Right ventricle myocardium superior (tissue), 1 donor: ENCODE data around the gene KAT2B. TPM values are rescaled to one million over a fixed set of nuclear protein-coding genes. Genes with fewer than 3 reads are reported as not detected.
A peak's percentile ranks its signal among the peaks of the same experiment; 100 is the strongest.
"Not testable (repeated sequence)": the region's sequence is repeated elsewhere in the genome, so short reads cannot be mapped to it uniquely, and the experiment has no call there.

Experiments used
- ATAC-seq: fragments of 200-7000 bp; cut with Tn5 transposase; one replicate; pipeline ENCODE4 v1.9.1; 2020; ENCODE audit warnings: mild to moderate bottlenecking; ENCODE audit not compliant: poor library complexity
- DNase-seq: peaks from one replicate; pipeline ENCODE4 v3.0.0-alpha.2; 2020
- intact Hi-C: fragments of 100-400 bp; cut with DNase I; formaldehyde crosslinking; loops from one replicate; pipeline ENCODE4 v1.11.2; 2022
- long read RNA-seq: library from polyadenylated mRNA; unstranded; transcript quantifications from one replicate; pipeline ENCODE4 v2.0.0, GENCODE V29; 2021
- total RNA-seq: library from RNA; stranded (reverse); fragmentation: NEBNext Ultra II Directional; extraction: Animal tissue kit (Norgen Biotek cat#: 25700); gene quantifications from one replicate; pipeline ENCODE4 v1.2.1, GENCODE V29; 2021
- donor health status: DM: no; HTN: yes; CAD: no; lungs with severe emphysema.

KAT2B gene
- total RNA-seq = 117 TPM
- long read RNA-seq, full-length matches to known transcripts = 38 of 74 reads
- long read RNA-seq, partial matches to known transcripts = 24 of 74 reads
- long read RNA-seq, other reads (novel, unspliced or antisense) = 12 of 74 reads

GRCh38 chr3:20039765-20040547 is at the start of gene KAT2B:
Gene KAT2B (plus strand): TSS chr3:20040446. CDS start chr3:20040478, 32 bp downstream.
- DNase-seq (peak; percentile 86), ATAC-seq (peak; percentile 76)
- intact Hi-C loops = loop anchor here (5.0 to 10.0 kb wide), 2 partner anchors 93 to 145 kb away; partner anchors contain the start of genes RAB5A and SGO1

- DNase-seq = no peak
- no peak for ATAC-seq
- intact Hi-C loops = no loop called here
Observed at GRCh38 chr3:19994796-19995195, 45.5 kb upstream of the KAT2B start.

- ATAC-seq (no peak), DNase-seq (no peak)
- intact Hi-C loops = no loop called here
Observed at GRCh38 chr3:19997502-19997901, 42.7 kb upstream of the KAT2B start.

- intact Hi-C loops = no loop called here
- ATAC-seq (no peak), DNase-seq (no peak)
Observed at GRCh38 chr3:20001932-20002331, 38.3 kb upstream of the KAT2B start.

- no peak for DNase-seq
- ATAC-seq = no peak
- intact Hi-C loops = no loop called here
Observed at GRCh38 chr3:20007960-20008359, 32.3 kb upstream of the KAT2B start.

GRCh38 chr3:20008646-20009045 is 31.6 kb upstream of the KAT2B start:
- intact Hi-C loops = no loop called here
- DNase-seq (no peak), ATAC-seq (no peak)

DNA sequence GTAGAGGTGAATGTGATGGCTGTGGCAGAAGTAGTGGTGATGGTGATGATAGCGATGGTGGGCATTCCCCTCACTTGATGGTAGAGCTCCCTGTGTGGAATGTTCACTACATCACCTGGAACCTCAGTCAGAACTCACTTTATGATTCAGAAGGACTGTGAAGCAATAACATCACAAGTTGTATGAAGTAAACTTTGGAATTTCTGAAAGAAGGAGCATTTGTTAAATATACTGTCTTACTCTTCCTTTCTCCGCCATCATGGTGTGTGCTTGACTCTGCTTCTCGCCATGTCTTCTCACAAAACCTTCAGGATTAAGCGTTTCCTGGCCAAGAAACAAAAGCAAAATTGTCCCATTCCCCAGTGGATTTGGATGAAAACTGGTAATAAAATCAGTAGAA is 28.1 kb upstream of the KAT2B start, which contains the start of gene PP2D1:
Gene PP2D1 (minus strand): TSS at position 101 of the 400 bp plus-strand sequence. CDS start 192 bp downstream, outside the sequence.
- ATAC-seq = no peak
- DNase-seq = no peak
- intact Hi-C loops = no loop called here

- DNase-seq (no peak), ATAC-seq (no peak)
- intact Hi-C loops = no loop called here
Observed at GRCh38 chr3:20013396-20013795, 26.9 kb upstream of the KAT2B start.

DNA sequence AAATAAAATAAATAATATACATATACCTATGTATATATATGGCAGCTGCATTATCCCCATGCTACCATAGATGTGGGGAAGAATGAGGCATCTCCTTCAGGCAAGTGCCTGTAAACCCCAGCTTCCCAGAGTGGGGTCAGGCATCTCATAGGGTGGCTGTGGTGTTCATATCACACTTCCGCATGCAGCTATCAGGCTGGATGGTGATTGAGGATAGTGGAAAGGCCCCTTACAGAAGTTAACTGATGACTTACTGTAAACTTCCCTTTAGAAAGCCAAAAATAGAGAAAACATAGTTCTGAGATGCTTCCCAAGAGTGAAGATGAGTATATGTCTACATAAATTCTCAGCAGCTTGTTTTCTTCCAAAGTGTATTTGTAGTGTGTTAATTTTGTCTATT is 24.7 kb upstream of the KAT2B start:
- intact Hi-C loops = no loop called here
- DNase-seq = no peak
- no peak for ATAC-seq

DNA sequence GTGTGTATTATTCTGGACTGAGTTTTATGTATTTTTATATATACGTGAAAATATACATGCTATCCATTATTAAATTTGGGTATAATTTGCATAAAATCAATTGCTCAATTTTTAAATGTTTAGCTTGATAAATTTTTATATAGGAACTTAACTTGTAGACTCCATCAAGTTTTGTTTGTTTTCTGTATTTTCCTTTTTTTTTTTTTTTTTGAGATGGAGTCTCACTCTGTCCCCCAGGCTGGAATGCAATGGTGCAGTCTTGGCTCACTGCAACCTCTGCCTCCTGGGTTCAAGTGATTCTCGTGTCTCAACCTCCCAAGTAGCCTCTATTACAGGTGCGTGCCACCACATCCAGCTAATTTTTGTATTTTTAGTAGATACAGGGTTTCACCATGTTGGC is 24.2 kb upstream of the KAT2B start:
- ATAC-seq, intact Hi-C loops, DNase-seq: not testable (repeated sequence)

DNA sequence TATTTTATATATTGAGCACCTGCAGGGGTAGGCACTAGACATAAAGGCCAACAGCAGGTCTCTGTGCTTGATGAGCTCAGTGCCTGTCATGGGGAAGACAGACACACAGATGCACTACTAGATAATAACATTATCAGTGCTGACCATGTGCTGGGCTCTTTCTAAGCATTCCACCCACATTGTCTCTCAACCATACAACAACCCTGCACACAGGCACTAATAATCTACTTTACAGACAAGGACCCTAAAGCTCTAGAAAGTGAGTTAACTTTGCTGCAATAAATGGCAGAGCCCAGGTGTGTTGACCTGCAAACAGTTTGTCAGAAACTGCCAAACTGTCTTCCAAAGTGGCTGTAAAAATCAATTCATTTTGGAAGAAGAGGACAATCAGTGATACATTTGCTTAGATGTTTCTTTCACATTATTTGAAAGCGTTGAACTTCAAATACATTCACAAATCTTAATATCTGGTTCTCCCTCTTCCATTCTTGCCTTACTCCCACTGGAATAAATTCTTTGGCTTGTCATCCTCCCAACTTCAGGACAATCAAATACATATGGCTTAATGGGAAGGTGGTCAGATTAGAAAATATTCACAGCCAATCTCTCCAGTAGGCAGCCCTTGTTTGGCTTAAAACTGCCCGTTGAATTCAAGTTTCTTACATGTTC is 17.2 kb upstream of the KAT2B start:
- ATAC-seq (no peak), DNase-seq (no peak)
- intact Hi-C loops = no loop called here

- peak; percentile 56 for DNase-seq
Observed at GRCh38 chr3:20023623-20024405, 16.4 kb upstream of the KAT2B start.

GRCh38 chr3:20027136-20027535 is 13.1 kb upstream of the KAT2B start:
- ATAC-seq = no peak
- intact Hi-C loops = no loop called here
- no peak for DNase-seq

More at GRCh38 chr3:20023623-20024405, 16.4 kb upstream of the KAT2B start:
- ATAC-seq = peak; percentile 89
- intact Hi-C loops = no loop called here

DNA sequence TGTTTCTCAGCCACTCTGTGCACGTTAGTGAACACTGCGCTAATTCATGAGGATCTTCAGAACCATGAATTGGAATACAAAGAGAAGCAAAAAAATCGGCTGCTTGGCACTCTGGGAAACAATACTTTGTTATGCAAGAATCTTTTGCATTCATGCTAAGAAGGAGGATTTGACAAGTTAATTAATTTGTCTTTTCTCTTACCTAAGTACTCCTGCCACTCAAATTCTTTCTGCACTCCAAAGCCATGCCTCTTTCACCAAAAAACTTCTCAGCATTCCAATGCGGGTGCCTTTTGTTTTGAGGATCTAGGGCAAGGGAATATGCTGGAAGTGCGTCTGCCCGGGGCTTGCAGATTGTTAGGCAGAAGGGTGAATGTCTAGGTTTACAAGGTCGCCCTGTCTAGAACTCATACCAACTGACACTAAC is 11.3 kb upstream of the KAT2B start:
- DNase-seq (no peak), ATAC-seq (no peak)
- intact Hi-C loops = no loop called here

- DNase-seq, ATAC-seq, intact Hi-C loops: not testable (repeated sequence)
Observed at GRCh38 chr3:20031939-20032338, 8.3 kb upstream of the KAT2B start.

DNA sequence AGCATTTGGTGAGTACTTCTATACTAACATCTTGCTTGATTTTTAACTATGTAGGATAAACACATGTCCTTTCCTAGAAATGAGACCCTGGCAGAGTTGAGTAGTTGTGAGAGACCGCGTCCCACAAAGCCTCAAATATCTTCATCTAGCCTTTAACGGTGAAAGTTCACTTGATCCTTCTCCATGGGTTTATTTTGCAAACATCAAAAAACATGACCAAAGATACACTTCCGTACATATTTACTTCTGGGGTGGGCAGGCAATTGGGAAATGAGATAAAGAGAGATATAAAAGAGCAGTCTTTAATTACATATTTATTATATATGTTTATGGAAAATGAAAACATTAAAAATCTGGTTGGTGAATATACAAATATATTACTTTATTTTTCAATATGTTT is 5.2 kb upstream of the KAT2B start:
- intact Hi-C loops = no loop called here
- ATAC-seq (no peak), DNase-seq (no peak)

- ATAC-seq (no peak), DNase-seq (no peak)
- intact Hi-C loops = no loop called here
Observed at GRCh38 chr3:20037255-20037996, 2.8 kb upstream of the KAT2B start.

DNA sequence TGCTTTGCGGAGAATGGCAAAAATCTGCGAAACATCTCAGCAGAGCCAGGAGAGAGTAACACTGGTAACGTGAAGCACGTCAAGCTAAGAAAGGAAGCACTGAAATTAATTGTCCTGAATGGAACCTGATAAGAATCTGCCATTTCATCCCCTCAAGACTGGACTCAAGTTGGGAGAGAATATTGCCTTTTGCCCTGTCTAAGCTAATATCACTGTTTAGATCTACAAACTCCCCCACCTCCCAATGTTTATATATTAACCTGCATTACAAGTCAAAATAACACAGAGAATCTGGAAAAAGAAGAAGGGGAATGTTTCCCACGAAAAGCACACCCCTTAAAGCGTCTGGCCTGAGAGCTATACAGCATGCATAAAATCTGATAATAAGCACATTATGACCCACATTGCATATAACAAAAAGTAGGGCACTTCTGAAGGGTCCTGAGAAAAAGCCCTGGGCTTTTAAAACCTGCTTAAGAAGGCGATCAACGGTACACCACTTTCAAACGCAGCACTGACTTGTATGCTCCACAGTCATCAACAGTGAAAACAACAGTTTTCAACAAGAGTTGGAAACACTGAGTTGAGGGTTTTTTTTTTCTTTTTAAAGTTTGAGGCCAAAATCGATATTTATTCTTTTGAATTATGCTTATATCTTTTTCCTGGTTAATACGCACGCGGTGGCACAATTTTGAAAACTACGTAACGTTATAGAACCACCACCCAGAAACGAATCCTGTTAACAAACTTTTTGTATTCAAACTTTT is 1.4 kb upstream of the KAT2B start:
- intact Hi-C loops = no loop called here
- ATAC-seq = no peak
- DNase-seq = no peak
